Activated CD4-positive, alpha-beta T cell treated with anti-CD3 and anti-CD28 coated beads for 4 hours (primary cell): ENCODE measurements around the gene GRIK5.
"Not testable (repeated sequence)": the region's sequence is repeated elsewhere in the genome, so short reads cannot be mapped to it uniquely, and the experiment has no call there.

Experiments used
- DNase-seq, 2 donors: peaks; one replicate each; pipeline ENCODE4 v3.0.0-alpha.2; 2020

GRIK5 gene, protein sequence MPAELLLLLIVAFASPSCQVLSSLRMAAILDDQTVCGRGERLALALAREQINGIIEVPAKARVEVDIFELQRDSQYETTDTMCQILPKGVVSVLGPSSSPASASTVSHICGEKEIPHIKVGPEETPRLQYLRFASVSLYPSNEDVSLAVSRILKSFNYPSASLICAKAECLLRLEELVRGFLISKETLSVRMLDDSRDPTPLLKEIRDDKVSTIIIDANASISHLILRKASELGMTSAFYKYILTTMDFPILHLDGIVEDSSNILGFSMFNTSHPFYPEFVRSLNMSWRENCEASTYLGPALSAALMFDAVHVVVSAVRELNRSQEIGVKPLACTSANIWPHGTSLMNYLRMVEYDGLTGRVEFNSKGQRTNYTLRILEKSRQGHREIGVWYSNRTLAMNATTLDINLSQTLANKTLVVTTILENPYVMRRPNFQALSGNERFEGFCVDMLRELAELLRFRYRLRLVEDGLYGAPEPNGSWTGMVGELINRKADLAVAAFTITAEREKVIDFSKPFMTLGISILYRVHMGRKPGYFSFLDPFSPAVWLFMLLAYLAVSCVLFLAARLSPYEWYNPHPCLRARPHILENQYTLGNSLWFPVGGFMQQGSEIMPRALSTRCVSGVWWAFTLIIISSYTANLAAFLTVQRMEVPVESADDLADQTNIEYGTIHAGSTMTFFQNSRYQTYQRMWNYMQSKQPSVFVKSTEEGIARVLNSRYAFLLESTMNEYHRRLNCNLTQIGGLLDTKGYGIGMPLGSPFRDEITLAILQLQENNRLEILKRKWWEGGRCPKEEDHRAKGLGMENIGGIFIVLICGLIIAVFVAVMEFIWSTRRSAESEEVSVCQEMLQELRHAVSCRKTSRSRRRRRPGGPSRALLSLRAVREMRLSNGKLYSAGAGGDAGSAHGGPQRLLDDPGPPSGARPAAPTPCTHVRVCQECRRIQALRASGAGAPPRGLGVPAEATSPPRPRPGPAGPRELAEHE

DNA sequence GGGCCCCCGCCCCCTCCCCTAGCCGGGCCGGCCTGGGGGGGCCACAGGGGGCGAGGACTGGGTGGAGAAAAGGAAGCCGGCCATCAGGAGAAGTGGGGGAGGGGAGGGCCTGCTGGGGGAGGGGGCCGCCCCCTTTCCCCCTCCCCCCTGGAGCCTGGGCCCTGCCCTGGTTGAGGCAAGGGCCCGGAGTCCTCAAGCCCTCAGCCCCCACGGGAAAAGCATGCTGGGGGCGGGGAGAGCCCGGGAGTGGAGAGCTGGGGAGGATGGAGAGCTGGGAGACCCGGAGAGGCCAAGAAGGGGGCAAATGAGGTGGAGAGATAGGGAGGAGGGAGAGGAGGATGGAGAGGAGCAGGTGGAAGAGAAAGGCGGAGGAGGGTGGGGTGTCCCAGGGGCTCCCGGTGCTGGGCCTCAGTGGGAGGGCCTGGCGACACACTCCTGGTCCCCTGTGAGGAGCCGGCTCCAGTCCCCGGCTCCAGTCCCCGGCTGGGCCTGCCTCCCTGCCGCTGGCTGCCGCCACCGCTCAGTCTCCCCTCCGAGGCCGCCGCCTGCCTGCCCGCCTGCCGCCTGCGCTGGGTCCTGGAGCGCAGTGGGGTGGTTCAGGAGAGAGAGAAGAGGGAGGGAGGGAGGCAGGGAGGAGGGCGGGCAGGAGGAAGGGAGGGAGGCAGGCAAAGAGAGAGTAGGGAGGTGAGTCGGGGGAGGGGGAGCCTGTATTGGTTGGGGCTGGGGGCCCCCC lies at the start of gene GRIK5:
Gene GRIK5, minus strand, starts transcription at position 588 of the 733 bp plus-strand sequence. CDS start 4,436 bp downstream, outside the sequence.
- no peak for DNase-seq

DNA sequence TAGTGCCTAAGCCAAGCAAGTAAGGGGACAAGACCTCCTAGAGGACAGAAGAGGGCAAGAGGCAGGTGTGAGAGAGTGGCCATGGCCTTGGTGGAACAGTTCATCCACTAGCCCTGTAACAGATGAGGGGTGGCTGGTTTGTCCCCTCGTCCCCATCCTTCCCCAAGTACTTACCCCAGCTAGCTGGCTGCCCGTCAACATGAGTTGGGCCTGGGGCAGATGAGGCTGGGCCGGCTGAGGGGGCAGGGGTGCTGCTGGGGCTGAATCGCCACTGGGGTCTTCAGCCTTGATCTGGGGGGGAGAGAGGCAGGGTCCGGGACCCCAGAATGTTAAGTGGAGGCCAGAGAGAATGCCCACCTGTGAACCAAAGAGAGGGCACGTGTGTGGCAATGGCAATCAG lies 47.1 kb upstream of the GRIK5 start:
- no peak for DNase-seq

DNA sequence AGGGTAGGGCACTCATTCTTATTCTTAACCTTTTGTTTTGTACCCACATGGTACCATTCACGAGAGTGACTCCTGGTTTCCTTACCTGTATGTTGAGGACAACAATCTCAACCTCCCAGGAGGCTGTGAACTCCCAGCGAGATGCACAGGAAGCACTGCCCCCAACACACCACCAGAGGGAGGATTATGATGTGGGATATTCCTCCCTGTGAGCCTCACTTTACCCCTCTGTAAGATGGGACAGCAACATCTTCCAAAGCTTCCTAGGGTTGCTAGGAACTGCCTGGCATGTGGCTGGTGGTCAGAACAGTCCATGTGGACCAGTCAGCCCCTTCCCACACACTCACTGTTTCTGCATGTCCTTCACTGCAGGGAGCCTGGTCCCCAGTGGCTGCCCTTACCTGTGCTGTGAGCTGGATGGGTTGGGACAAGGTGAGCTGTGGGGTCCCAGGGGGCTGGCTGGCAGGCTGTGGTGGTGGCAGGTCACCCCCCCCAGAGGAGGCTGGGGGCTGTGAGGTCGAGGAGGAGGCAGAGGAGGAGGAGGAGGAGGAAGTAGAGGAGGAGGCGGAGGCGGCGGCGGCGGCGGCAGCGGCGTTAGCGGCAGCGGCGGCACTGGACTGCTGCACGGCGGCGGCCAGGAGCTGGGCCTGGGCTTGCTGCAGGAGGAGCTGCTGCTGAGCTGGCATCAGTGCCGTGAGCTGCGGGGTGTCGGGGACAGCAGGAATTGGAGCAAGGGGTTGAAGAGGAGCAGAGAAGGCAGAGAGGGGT lies 46.5 kb upstream of the GRIK5 start:
- DNase-seq, result no peak

DNA sequence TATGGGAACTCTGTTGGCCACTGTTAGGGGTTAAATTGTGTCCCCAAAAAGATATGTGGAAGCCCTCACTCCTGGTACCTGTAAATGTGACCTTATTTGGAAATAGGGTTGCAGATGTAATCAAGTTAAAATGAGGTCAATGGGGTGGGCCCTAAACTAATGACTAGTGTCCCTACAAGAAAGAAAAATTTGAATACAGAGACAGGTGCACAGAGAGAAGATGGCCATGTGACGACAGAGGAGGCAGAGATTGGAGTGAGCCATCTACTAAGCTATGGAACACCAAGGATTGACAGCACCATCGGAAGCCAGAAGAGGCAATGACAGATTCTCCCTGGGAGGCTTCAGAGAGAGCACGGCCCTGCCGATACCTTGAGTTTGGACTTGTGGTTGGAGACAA lies 45.7 kb upstream of the GRIK5 start:
- no peak for DNase-seq

DNA sequence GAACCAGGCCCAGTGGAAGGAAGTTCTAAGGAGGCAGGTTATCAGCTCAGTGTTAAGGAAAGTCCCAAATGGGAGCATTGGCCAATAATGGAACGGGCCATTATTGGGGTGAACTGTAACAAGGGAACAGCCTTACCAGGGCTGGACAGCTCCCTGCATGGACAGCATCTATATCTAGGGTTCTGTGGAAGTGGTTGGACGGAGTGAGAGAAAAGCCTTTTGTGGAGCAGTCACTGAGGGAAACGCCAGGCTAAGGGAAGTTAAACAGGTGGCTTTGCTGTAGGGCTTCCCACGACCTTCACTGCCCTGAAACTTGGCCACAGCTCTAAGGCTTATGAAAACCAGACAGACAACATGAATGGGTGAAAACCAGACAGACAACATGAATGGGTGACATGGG lies 45.2 kb upstream of the GRIK5 start:
- DNase-seq, result no peak

DNA sequence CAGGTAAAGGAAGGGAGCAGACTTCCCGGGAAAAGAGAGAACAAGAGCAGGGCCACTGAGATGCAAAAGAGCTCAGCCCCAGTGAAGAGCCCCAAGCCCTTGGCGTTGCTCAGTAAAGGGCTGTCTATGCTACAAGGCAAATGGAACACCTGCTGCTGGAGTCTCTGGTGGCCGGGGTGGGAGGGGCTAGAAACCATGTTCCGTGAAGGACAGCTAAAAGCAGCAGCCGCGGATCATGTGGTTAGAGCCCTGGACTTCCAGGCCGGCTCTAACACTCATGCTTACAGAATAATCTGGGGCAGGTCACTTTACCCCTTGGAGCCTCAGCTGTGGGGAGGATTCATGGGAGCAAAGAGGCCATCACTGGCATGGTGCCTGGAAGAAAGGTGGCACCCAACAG lies 44.4 kb upstream of the GRIK5 start:
- no peak for DNase-seq

DNA sequence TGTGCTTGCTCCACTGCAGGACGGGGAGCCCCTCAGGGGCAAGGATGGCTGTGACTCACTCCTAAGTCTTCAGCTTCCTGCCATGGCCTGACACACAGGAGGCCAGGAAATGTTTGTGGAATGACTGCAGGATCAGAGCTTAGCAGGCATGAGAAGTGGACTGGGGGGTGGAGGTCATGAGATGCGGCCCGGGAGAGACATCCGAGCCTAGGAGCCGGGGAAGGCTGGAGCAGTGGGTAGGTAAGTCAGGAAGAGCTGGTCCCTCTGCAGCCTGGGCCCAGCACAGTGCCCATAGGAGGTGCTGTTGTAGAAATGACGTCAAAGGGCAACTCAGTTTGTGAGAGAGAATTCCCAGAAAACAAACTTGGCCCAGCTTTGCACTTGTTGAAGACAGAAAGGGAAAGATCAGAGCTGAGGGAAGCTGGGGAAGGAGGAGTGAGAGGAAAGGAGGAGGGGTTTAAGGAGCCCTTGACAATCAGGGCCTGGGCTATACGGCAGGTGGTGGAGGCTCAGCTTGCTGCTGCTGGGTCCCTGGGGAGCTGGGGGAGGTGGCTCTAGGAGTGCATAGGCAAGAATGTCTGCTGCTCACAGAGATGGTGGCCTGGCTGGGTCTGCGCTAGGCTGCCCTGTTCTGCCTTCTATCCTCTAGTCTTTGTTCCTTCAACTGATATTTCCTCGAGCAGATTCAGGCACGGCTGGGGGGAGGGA lies 43.8 kb upstream of the GRIK5 start:
- DNase-seq, result no peak

DNA sequence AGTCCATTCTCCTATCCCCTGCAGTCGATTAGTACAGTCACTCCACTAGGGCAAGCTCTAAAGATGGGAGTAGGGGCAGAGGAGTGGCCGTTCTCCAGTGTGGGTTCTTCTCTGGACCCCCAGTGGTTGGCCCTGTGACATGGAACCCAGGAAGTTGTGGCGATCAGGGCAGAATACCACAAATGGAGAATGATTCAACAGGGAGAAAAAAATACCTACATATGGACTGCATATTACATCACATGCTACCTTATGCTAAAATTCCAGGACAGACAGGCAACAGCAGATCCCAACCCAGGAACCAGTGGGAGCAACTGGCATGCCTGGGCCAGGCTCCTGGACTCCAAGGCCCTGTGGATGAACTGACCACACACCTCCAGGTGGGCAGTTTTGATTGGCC lies 41.8 kb upstream of the GRIK5 start:
- no peak for DNase-seq

DNA sequence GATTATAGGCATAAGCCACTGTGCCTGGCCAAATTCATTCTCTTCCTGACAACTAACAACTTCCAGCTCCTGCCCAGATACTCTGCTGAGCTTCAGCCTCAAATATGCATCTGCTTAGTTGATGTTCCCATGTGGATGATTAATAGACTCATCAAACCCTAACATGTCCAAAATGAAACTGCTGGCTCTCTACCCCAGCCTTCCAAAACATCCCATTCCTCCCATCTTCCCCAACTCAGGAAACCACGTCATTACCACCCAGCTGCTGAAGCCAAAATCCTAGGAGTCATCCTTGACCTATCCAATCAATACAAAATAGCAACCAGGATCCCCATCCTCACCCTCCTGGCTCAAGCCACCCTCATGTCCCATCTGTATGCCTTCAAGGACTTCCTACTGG lies 41.4 kb upstream of the GRIK5 start:
- DNase-seq, result no peak

DNA sequence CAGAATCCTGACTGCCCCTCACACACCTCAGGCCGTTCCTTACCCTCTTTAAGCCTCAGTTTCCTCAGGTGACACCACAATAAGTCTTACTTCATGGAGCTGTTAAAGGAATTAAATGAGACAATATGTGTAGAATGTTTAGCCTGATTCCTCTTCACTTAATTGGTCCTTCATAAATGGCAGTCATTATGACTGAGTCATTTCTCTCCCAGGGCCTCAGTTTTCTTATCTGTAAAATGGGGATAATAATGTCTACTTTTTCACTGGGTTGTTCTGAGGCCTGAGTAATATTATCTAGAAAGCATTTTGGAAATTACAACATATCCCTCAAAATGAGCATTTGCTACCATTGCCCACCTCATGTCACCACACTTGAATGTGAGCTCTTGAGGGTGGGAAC lies 40.7 kb upstream of the GRIK5 start:
- DNase-seq, result no peak

DNA sequence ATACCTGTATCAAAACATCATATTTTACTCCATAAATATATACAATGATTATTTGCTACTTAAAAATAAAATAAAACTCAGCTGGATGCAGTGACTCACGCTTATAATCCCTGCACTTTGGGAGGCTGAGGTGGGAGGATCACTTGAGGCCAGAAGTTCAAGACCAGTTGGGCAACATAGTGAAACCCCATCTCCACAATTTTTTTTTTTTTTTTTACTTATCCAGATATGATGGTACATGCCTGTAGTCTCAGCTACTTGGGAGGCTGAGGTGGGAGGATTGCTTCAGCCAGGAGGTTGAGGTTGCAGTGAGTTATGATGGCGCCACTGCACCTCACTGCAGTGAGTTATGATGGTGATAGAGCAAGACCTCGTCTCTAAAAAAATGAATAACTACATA lies 39.9 kb upstream of the GRIK5 start:
- no peak for DNase-seq

DNA sequence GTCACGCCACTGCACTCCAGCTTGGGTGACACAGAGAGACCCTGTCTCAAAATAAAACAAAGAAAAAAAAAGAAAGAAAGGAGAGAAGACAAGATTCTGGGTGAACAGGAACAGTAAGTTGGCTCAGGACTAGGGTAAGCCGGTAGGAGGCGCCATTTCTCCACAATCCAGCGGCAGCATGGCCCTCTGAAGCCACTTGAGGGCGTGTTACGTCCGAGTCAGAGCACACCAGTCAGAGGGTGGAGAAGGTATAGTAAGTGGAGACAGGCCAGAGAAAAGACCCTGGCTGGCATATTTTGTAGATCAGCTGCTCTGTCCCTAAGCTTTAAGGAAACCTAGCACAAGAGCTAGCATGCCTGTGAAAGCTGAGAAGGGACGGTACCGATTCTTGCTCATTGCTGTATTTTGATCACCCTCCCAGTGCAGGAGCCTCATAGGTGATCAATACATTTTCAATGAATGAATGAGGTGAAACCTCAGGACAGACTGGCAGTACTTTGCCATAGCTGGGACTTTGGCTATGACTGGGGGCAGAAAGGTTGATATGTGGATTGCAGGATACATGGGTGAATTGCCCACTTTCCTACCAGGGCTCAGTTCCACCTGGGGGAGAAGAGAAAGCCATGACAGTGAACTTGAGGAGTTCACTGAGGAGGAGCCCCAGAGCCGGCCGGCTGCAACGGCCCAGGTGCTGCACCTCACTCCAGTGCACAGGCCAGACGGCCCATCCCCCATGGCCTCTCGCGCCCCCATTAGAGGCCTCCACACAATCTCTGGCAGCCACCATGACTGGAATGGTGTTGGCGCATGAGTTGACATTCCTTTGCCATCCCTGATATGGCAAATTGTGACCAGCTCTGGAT lies 38.8 kb upstream of the GRIK5 start:
- peak; percentile 87 to 92 for DNase-seq

DNA sequence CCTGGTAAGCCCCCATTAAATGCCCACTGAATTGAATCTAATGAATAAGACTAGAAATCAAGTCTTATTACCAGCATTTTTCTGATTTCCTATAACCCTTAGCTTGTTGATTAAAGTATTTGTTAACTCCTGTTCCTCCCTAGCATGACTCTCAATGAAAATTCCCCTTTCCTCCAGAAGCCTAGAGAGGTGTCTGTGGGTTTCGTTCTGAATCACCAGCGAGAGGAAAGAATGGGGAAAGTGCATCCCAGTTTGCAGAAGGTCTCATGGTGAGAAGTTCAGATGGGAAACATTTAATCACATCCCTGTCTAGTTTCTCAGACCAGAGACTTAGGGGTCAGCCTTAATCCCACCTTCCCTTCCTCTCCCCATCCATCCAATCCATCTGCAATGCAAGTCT lies 35.4 kb upstream of the GRIK5 start:
- no peak for DNase-seq

DNA sequence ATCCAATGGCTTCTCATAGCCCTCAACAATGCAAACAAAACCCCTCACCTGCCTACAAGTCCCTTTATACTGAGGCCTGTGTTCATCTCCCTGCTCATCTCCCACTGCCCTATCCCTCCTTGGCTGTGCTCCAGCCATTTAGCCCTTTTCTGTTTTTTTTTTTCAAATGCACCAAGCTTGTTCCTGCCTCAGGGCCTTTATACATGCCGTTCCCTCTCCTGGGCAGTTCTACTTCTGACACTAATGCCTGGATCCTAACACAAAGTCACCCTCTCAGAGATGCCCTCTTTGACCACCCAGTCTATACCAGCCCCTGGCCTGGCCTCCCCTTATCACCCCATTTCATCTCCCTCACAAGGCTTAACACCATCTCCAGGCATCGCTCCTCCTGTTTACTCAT lies 32.9 kb upstream of the GRIK5 start:
- DNase-seq, result no peak

DNA sequence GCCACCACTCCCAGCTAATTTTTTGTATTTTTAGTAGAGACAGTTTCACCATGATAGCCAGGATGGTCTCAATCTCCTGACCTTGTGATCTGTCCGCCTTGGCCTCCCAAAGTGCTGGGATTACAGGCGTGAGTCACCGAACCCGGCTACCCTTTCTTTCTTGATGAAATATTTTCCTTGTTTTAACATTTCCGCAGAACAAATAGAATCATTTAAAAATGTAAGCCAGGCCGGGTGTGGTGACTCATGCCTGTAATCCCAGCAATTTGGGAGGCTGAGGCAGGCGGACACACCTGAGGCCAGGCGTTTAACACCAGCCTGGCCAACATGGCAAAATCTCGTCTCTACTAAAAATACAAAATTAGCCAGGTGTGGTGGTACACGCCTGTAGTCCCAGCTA lies 30.2 kb upstream of the GRIK5 start:
- DNase-seq, result not testable (repeated sequence)

DNA sequence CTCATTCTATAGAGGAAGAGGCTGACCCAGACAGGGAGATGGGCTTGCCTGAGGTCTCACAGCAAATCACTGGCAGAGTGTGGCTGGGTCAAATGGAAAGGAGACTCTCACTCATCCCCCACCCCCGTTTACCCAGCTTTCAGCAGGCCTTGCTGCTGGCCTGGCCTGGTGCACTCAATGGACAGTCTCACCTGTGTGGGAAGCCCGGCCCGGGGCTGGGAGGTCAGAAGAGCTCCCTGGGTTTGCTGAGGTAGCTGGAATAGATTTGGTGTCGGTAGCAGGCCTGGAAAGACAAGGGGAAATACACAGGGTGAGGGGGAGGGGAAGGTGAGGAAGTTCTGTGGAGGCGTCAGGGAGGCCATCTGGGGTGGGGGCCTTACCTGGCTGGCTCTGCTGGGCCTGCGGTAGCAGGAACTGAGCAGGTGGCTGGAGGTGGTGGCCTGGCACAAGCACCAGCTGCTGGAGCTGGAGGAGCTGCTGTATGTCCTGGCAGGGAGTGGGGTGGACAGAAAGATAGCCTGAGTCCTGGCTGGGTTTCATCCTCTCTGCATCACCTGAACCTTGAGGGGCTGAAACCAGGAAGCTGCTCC lies 29.4 kb upstream of the GRIK5 start:
- DNase-seq, result no peak

DNA sequence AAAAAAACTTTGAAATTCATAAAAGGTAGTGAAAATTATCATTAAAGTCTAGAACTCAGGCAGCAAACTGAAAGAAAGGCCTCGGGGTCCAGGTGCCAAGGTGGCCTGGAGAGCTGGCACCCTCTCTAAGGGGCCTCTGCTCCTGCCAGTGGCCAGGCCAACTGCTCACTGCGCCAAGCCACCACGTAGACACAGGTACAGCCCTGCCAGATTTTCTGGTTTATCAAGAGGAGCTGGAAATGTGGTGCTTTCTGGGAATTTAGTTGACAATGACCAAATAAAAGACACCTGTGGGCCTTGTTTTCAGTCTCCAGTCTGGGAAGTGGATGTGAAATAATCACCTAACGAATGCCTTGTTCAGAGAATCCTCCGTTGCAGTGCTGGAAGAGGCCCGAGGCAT lies 28.8 kb upstream of the GRIK5 start:
- no peak for DNase-seq

DNA sequence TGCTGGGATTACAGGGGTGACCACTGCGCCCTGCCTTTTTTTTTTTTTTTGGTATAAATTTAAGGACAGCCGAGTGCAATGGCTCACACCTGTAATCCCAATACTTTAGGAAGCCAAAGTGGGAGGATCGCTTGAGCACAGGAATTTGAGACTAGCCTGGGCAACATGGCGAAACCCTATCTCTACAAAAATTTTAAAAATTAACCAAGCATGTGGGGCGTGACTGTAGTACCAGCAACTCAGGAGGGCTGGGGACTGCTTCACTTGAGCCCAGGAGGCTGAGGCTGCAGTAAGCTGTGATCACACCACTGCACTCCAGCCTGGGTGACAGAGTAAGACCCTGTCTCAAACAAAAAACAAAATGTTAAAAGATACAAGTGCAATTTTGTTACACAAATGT lies 27.5 kb upstream of the GRIK5 start:
- DNase-seq, result no peak

DNA sequence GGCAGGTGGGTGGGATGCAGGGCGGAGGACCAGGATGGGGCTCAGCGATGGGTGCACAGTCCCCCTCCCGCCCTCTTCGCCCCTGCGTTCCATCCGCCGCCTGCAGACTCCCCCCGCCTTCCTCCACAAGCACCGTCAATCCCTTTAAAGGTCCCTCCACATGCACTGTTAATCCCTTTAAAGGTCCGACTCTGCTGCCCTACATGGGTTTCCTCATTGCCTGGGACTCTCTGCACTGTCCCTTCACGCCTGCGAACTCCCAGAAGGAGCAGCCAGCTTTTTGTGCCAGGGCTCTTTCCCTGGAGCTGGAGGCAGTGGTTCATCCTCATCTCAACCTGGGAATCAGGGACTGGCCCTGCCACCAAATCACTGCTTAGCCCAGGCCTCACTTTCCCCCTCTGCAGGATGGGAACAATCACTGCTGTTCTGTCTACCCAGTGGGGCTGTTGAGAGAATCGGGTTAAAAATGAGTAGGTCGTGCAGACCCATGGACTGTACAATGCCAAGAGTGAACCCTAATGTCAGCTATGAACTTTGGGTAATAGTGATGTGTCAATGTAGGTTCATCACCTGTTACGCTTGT lies 26.3 kb upstream of the GRIK5 start:
- DNase-seq, result no peak

DNA sequence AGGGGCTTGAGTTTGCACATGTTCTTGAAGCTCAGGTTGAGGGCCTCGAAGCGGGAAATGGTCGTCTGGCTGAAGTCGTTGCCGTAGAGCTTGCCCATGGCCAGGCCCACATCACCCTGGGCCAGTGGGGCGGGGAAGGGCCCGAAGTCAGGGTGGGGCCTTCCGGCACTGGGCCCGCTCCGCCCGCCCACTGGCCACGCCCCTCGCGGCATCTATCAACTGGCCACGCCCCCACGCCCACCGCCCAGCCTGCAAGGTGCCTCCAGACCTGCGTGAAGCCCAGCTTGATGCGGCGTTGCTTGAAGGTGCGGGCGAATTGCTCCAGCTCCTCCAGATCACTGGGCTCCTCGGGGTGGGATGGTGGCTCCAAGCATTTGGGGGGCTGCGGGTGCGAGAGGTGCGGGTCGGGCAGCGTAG lies 25.8 kb upstream of the GRIK5 start:
- no peak for DNase-seq
